NT2/D1 (cell line): Measurements from ENCODE around the gene WDFY4.

ENCODE experiments used
- SUZ12 ChIP-seq: IDR thresholded peaks from 2 replicates; pipeline ENCODE4 v1.6.1; 2011; ENCODE audit not compliant: insufficient read length, insufficient read depth; ENCODE audit errors: extremely low read depth
- YY1 ChIP-seq: IDR thresholded peaks from 2 replicates; pipeline ENCODE4 v1.6.1; 2011; ENCODE audit not compliant: insufficient read length, insufficient read depth
- ZNF274 ChIP-seq: IDR thresholded peaks from 2 replicates; pipeline ENCODE4 v1.6.1; 2011; ENCODE audit warnings: mild to moderate bottlenecking, low read depth, low read length

- TF ChIP-seq YY1 (no peak), SUZ12 (no peak), ZNF274 (no peak)
Measured at GRCh38 chr10:48701941-48702340, 17.3 kb downstream of the WDFY4 start.
